AG09319 (cell line): Measurements from ENCODE around the gene CHRDL1.
A peak's percentile ranks its signal among the peaks of the same experiment; 100 is the strongest.

ENCODE experiments used
- DNase-seq: peaks from one replicate; pipeline ENCODE4 v3.0.0-alpha.2; 2010; ENCODE audit warnings: low read depth; ENCODE audit errors: extremely low read depth
- CTCF ChIP-seq: IDR thresholded peaks from 2 replicates; pipeline ENCODE4 v1.5.1; 2011; ENCODE audit warnings: low read depth, mild to moderate bottlenecking, inconsistent platforms, low read length, moderate library complexity

Gene CHRDL1

GRCh38 chrX:110743679-110744340 lies 51.8 kb downstream of the CHRDL1 start:
- no peak for DNase-seq
- TF ChIP-seq CTCF, result no peak

GRCh38 chrX:110741213-110741796 lies 54.3 kb downstream of the CHRDL1 start:
- TF ChIP-seq CTCF, result no peak
- DNase-seq, result peak; percentile 23

GRCh38 chrX:110734894-110735541 lies 60.6 kb downstream of the CHRDL1 start:
- DNase-seq, result peak; percentile 38
- TF ChIP-seq CTCF, result no peak

GRCh38 chrX:110734271-110734670 lies 61.3 kb downstream of the CHRDL1 start:
- DNase-seq, result no peak

GRCh38 chrX:110733166-110733565 lies 62.5 kb downstream of the CHRDL1 start:
- TF ChIP-seq CTCF, result no peak
- DNase-seq, result no peak

More at GRCh38 chrX:110734271-110734670, 61.3 kb downstream of the CHRDL1 start:
- TF ChIP-seq CTCF, result no peak

- no peak for DNase-seq
- no peak for TF ChIP-seq CTCF
These were observed 63.4 kb downstream of the CHRDL1 start for GRCh38 chrX:110732266-110732665.

- no peak for DNase-seq
- no peak for TF ChIP-seq CTCF
These were observed 71.8 kb downstream of the CHRDL1 start for GRCh38 chrX:110723844-110724243.
